HG03175 (cell line): Measurements from ENCODE around the gene SUGCT.
"Not testable (repeated sequence)": the region's sequence is repeated elsewhere in the genome, so short reads cannot be mapped to it uniquely, and the experiment has no call there.

Source experiments
- ATAC-seq: cut with Tn5 transposase; IDR thresholded peaks from one replicate; pipeline ENCODE4 v1.9.1; 2021; ENCODE audit warnings: mild to moderate bottlenecking, moderate library complexity; ENCODE audit not compliant: unreplicated experiment

Gene SUGCT

GRCh38 chr7:40393660-40394059, 258.9 kb downstream of the SUGCT start:
- ATAC-seq = no peak

GRCh38 chr7:40394400-40394799, 259.6 kb downstream of the SUGCT start:
- no peak for ATAC-seq

GRCh38 chr7:40400525-40400924, 265.7 kb downstream of the SUGCT start:
- no peak for ATAC-seq

- ATAC-seq = no peak
Measured at GRCh38 chr7:40401406-40401805, 266.6 kb downstream of the SUGCT start.

GRCh38 chr7:40402661-40403060, 267.9 kb downstream of the SUGCT start:
- no peak for ATAC-seq

- ATAC-seq = no peak
Measured at GRCh38 chr7:40403703-40404476, 269.1 kb downstream of the SUGCT start.

GRCh38 chr7:40405991-40406390, 271.2 kb downstream of the SUGCT start:
- ATAC-seq = no peak

GRCh38 chr7:40412323-40412722, 277.5 kb downstream of the SUGCT start:
- no peak for ATAC-seq

GRCh38 chr7:40414704-40415103, 279.9 kb downstream of the SUGCT start:
- not testable (repeated sequence) for ATAC-seq

- no peak for ATAC-seq
Measured at GRCh38 chr7:40418448-40418847, 283.6 kb downstream of the SUGCT start.

- ATAC-seq = no peak
Measured at GRCh38 chr7:40418983-40419382, 284.2 kb downstream of the SUGCT start.

GRCh38 chr7:40419806-40420205, 285.0 kb downstream of the SUGCT start:
- ATAC-seq = no peak

- ATAC-seq = no peak
Measured at GRCh38 chr7:40421433-40421832, 286.6 kb downstream of the SUGCT start.

- ATAC-seq = no peak
Measured at GRCh38 chr7:40425696-40426095, 290.9 kb downstream of the SUGCT start.

GRCh38 chr7:40428421-40428820, 293.6 kb downstream of the SUGCT start:
- ATAC-seq = no peak

GRCh38 chr7:40429826-40430225, 295.0 kb downstream of the SUGCT start:
- ATAC-seq = no peak

- no peak for ATAC-seq
Measured at GRCh38 chr7:40432046-40432445, 297.2 kb downstream of the SUGCT start.

GRCh38 chr7:40436710-40437109, 301.9 kb downstream of the SUGCT start:
- ATAC-seq = no peak

- no peak for ATAC-seq
Measured at GRCh38 chr7:40437498-40437897, 302.7 kb downstream of the SUGCT start.

GRCh38 chr7:40437936-40438634, 303.3 kb downstream of the SUGCT start:
- ATAC-seq = no peak

- no peak for ATAC-seq
Measured at GRCh38 chr7:40439686-40440085, 304.9 kb downstream of the SUGCT start.

- no peak for ATAC-seq
Measured at GRCh38 chr7:40447345-40447744, 312.5 kb downstream of the SUGCT start.
